ENCODE results near the gene DOCK2. TPM values are rescaled to one million over a fixed set of nuclear protein-coding genes. Genes with fewer than 3 reads are reported as not detected.

The DOCK2 gene
- total RNA-seq, 1 experiment from 2014 or later: 2.2 TPM

- POLR2A ChIA-PET (ENCODE audit: low non-redundant PET): interaction anchor here (0.6 kb wide), 1 partner anchor 1306 kb away, joined by 4 read pairs; no protein-coding TSS in a partner anchor
- CTCF ChIA-PET: no interaction called here
- BruUV-seq (replicated peaks): no TSS peak
- intact Hi-C loops (cut with micrococcal nuclease; ENCODE audit: unreplicated experiment): no loop called here
- no peak for TF ChIP-seq EZH2 (IDR thresholded peaks at IDR 0.05; ENCODE audit: borderline replicate concordance, low read depth, low read length, poor library complexity, severe bottlenecking)
- TF ChIP-seq, protein P1, sequence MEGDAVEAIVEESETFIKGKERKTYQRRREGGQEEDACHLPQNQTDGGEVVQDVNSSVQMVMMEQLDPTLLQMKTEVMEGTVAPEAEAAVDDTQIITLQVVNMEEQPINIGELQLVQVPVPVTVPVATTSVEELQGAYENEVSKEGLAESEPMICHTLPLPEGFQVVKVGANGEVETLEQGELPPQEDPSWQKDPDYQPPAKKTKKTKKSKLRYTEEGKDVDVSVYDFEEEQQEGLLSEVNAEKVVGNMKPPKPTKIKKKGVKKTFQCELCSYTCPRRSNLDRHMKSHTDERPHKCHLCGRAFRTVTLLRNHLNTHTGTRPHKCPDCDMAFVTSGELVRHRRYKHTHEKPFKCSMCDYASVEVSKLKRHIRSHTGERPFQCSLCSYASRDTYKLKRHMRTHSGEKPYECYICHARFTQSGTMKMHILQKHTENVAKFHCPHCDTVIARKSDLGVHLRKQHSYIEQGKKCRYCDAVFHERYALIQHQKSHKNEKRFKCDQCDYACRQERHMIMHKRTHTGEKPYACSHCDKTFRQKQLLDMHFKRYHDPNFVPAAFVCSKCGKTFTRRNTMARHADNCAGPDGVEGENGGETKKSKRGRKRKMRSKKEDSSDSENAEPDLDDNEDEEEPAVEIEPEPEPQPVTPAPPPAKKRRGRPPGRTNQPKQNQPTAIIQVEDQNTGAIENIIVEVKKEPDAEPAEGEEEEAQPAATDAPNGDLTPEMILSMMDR (conservative IDR thresholded peaks at IDR 0.05; ENCODE audit: low read depth, low read length): no peak
- no peaks in the 10 kb centered on the region for H3K36me3 ChIP-seq (ENCODE audit: insufficient read depth, low read length, poor library complexity, severe bottlenecking)
- H3K27ac ChIP-seq (ENCODE audit: low read depth, low read length, poor library complexity, severe bottlenecking): no peak overlapping the region
- H3K27me3 ChIP-seq (replicated peaks; ENCODE audit: insufficient read depth, low read depth, low read length, poor library complexity): no peaks in the 10 kb centered on the region
- no peaks in the 10 kb centered on the region for H3K9me3 ChIP-seq (ENCODE audit: low read depth, low read length, poor library complexity, severe bottlenecking)
- H3K4me1 ChIP-seq (ENCODE audit: insufficient read depth, low read length, poor library complexity, severe bottlenecking): no peaks in the 10 kb centered on the region
- no peak for DNase-seq (ENCODE audit: low spot score)
- H3K4me3 ChIP-seq (ENCODE audit: low read depth, low read length, poor library complexity, severe bottlenecking): no peak overlapping the region
Observed at GRCh38 chr5:170112876-170113521, 475.9 kb downstream of the DOCK2 start.

GRCh38 chr5:170113522-170113900 is 476.4 kb downstream of the DOCK2 start:
- ChIA-PET POLR2A (ENCODE audit: low non-redundant PET) (no interaction called here), CTCF (no interaction called here)
- H3K27ac ChIP-seq (ENCODE audit: low read depth, low read length, poor library complexity, severe bottlenecking): no peak overlapping the region
- no peak overlapping the region for H3K4me3 ChIP-seq (ENCODE audit: low read depth, low read length, poor library complexity, severe bottlenecking)
- no peaks in the 10 kb centered on the region for H3K9me3 ChIP-seq (ENCODE audit: low read depth, low read length, poor library complexity, severe bottlenecking)
- intact Hi-C loops (cut with micrococcal nuclease; ENCODE audit: unreplicated experiment): no loop called here
- no TSS peak for BruUV-seq (replicated peaks)
- no peaks in the 10 kb centered on the region for H3K27me3 ChIP-seq (replicated peaks; ENCODE audit: insufficient read depth, low read depth, low read length, poor library complexity)
- H3K36me3 ChIP-seq (ENCODE audit: insufficient read depth, low read length, poor library complexity, severe bottlenecking): no peaks in the 10 kb centered on the region
- no peaks in the 10 kb centered on the region for H3K4me1 ChIP-seq (ENCODE audit: insufficient read depth, low read length, poor library complexity, severe bottlenecking)
- TF ChIP-seq EZH2 (IDR thresholded peaks at IDR 0.05; ENCODE audit: borderline replicate concordance, low read depth, low read length, poor library complexity, severe bottlenecking): no peak
- TF ChIP-seq, protein P1 (conservative IDR thresholded peaks at IDR 0.05; ENCODE audit: low read depth, low read length): no peak
- DNase-seq (ENCODE audit: low spot score): no peak

- intact Hi-C loops (cut with micrococcal nuclease; ENCODE audit: unreplicated experiment): no loop called here
- CTCF ChIA-PET: no interaction called here
- TF ChIP-seq EZH2 (IDR thresholded peaks at IDR 0.05; ENCODE audit: borderline replicate concordance, low read depth, low read length, poor library complexity, severe bottlenecking): no peak
- TF ChIP-seq, protein P1 (conservative IDR thresholded peaks at IDR 0.05; ENCODE audit: low read depth, low read length): no peak
- no peak for DNase-seq (ENCODE audit: low spot score)
- no TSS peak for BruUV-seq (replicated peaks)
- no peak overlapping the region for H3K4me3 ChIP-seq (ENCODE audit: low read depth, low read length, poor library complexity, severe bottlenecking)
- no peaks in the 10 kb centered on the region for H3K36me3 ChIP-seq (ENCODE audit: insufficient read depth, low read length, poor library complexity, severe bottlenecking)
- no peaks in the 10 kb centered on the region for H3K27me3 ChIP-seq (replicated peaks; ENCODE audit: insufficient read depth, low read depth, low read length, poor library complexity)
- POLR2A ChIA-PET (ENCODE audit: low non-redundant PET): no interaction called here
- H3K27ac ChIP-seq (ENCODE audit: low read depth, low read length, poor library complexity, severe bottlenecking): no peak overlapping the region
- no peaks in the 10 kb centered on the region for H3K4me1 ChIP-seq (ENCODE audit: insufficient read depth, low read length, poor library complexity, severe bottlenecking)
- no peaks in the 10 kb centered on the region for H3K9me3 ChIP-seq (ENCODE audit: low read depth, low read length, poor library complexity, severe bottlenecking)
Observed at GRCh38 chr5:170114271-170114670, 477.2 kb downstream of the DOCK2 start.

All from A673 (cell line).